Activated T-helper 2 cell treated with anti-CD3 and anti-CD28 coated beads, Interferon-gamma antibody, Interleukin-2, Interleukin-4, amounts not matched to agents 10 μg/mL and 5 μg/mL and 100 μg/mL, durations not matched to agents 14 hours and 24 hours and 36 hours (primary cell): ENCODE data around the gene AFF1. TPM values are rescaled to one million over a fixed set of nuclear protein-coding genes. Genes with fewer than 3 reads are reported as not detected.
"Not testable (repeated sequence)": the region's sequence is repeated elsewhere in the genome, so short reads cannot be mapped to it uniquely, and the experiment has no call there.

ENCODE experiments used
- DNase-seq: peaks from one replicate; pipeline ENCODE4 v3.0.0; 2021; ENCODE audit warnings: low spot score
- H3K27ac Mint-ChIP-seq: one replicate; pipeline ENCODE4 v1.8.0; 2021; ENCODE audit warnings: mixed read lengths
- H3K27me3 Mint-ChIP-seq: one replicate; pipeline ENCODE4 v1.8.0; 2021; ENCODE audit warnings: low read depth, mixed read lengths
- H3K36me3 Mint-ChIP-seq: one replicate; pipeline ENCODE4 v1.8.0; 2021; ENCODE audit warnings: low read depth, mixed read lengths
- H3K4me1 Mint-ChIP-seq: one replicate; pipeline ENCODE4 v1.8.0; 2021; ENCODE audit warnings: low read depth, mixed read lengths
- H3K4me3 Mint-ChIP-seq: one replicate; pipeline ENCODE4 v1.8.0; 2021; ENCODE audit warnings: low read depth, mild to moderate bottlenecking, moderate library complexity, mixed read lengths
- H3K9me3 Mint-ChIP-seq: one replicate; pipeline ENCODE4 v1.8.0; 2021; ENCODE audit warnings: mixed read lengths
- intact Hi-C: fragments of 100-400 bp; cut with micrococcal nuclease; formaldehyde crosslinking; loops from one replicate; pipeline ENCODE4 v1.15.1; 2023
- total RNA-seq: library from RNA; stranded (reverse); gene quantifications from 2 replicates; pipeline ENCODE4 v1.2.3, GENCODE V29; 2022

AFF1 gene
- total RNA-seq, 1 donor from 2014 or later: 60.4 TPM

DNA sequence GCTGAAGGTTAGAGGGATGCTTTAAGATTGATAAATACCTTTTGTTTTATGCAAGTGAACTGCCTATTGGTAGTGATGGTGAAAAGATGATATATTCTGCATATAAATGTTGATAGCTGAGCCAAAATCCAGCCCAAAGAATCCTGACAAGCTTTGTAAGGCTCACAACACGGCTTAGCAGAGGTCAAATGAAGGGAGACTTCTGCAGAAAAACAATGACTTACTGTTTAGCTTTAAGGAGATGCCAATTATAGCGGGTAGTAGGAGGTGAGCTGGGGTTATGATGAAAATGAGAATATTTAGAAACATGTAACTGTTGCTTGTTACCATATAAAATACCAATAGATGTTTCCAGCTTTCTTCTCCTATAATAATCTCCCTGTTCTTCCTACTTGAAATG is 97.1 kb downstream of the AFF1 start:
- no peaks in the 10 kb centered on the region for H3K27me3 Mint-ChIP-seq
- intact Hi-C loops: no loop called here
- H3K4me1 Mint-ChIP-seq: peaks cover 23% of the 10 kb centered on the region

DNA sequence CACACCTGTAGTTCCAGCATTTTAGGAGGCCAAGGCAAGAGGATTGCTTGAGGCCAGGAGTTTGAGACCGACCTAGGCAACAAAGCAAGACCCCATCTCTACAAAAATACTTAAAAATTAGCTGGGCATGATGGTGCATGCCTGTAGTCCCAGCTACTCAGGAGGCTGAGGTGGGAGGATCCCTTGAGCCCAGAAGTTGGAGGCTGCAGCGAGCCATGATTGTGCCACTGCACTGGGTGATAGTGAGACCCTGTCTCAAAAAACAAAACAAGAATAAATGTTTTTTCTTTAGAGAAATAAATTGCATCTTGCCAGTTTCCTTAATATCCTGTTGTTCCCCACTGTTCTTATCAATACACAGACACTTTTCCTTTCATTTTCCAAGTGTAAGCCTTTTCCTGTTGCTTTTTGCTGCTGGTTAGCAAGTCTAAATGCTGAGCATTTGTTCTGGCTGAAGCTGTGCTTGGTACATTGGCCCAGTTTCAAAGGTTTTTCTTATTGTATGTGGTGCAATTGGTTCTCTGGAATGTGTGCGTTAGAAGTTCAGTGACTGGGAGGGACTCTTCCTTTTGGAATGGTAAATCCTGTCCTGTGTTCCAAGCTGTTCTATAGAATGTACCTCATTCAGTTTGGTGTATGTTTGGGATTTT is 98.2 kb downstream of the AFF1 start:
- no peak for DNase-seq

More for the DNA sequence above, 97.1 kb downstream of the AFF1 start:
- H3K36me3 Mint-ChIP-seq: no peaks in the 10 kb centered on the region
- H3K9me3 Mint-ChIP-seq: no peaks in the 10 kb centered on the region
- H3K27ac Mint-ChIP-seq: no peak overlapping the region
- no peak overlapping the region for H3K4me3 Mint-ChIP-seq
- no peak for DNase-seq

DNA sequence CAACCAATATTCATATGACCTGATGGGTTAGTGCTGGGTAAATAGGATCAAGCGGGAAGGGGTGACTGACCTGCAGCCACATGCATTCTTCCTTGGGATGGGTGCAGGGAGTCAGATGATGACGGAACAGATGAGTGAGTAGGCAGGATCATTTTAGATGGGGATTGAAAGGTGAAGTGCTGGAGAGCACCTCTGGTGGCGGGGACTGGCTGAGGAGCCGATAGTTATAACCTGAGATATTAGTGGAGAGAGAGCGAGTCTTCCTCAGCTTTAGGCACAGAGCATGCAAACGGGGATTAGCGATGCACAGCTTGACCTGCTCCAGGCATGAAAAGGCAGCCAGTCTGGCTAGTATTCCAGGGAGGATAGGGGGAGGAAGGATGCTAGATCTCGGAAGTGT is 99.1 kb downstream of the AFF1 start:
- H3K4me3 Mint-ChIP-seq: no peak overlapping the region
- no peaks in the 10 kb centered on the region for H3K9me3 Mint-ChIP-seq
- intact Hi-C loops: no loop called here
- no peak for DNase-seq
- H3K36me3 Mint-ChIP-seq: no peaks in the 10 kb centered on the region
- peaks cover 29% of the 10 kb centered on the region for H3K4me1 Mint-ChIP-seq
- no peaks in the 10 kb centered on the region for H3K27me3 Mint-ChIP-seq
- H3K27ac Mint-ChIP-seq: no peak overlapping the region

More for the DNA sequence above, 98.2 kb downstream of the AFF1 start:
- intact Hi-C loops: no loop called here
- H3K9me3 Mint-ChIP-seq: no peaks in the 10 kb centered on the region
- H3K4me1 Mint-ChIP-seq: peaks cover 25% of the 10 kb centered on the region
- no peak overlapping the region for H3K27ac Mint-ChIP-seq
- no peaks in the 10 kb centered on the region for H3K27me3 Mint-ChIP-seq
- H3K36me3 Mint-ChIP-seq: no peaks in the 10 kb centered on the region
- H3K4me3 Mint-ChIP-seq: no peak overlapping the region

DNA sequence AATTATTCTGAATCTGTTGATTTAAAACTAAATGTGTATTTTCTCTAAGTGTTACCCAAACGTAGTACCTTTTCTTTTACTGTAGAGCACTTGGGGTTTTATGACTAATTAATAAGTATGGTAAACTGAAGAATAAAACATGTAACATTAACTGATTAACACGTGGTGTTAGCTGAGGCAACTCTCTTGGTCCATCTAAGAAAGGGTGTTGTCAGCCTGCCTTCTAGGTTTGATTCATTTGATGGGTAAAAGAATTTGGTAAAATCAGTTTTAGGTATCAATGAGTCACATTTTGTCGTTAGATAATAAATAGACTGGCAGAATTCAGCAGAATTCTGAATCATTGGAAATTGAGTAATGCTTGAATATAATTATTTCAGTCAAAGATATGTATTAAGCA is 99.7 kb downstream of the AFF1 start:
- Mint-ChIP-seq H3K4me3 (no peak overlapping the region), H3K9me3 (no peaks in the 10 kb centered on the region), H3K4me1 (peaks cover 29% of the 10 kb centered on the region), H3K27ac (no peak overlapping the region), H3K36me3 (no peaks in the 10 kb centered on the region), H3K27me3 (no peaks in the 10 kb centered on the region)
- intact Hi-C loops: no loop called here
- no peak for DNase-seq

DNA sequence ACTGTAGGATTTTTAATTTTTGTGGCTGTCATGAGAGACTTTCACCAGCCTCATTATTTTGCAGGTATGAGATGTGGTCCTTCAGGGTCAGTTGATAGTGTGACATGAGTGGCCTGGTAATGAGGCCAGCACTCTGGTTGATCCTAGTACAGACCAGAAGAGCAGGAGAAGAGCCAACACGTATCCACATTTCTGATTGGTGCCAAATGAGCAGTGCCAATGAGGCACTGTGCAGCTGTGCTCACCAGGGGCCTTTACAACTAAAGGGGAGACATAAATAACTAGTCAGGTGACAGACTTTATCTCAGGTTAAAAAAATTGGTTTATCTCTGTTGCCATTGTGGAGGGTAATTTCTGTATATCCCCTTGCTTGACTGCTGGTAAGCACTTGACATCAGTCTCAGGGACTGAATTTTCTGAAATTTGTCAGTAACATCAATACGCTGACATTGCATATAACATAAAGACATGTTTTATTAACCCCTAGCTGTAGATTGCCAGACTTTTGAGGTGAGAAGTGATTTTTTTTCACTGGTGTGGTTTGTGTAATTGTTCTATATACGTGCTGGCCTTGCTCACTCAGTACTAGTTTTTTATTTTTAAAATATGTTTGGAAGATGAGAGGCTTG is 101.2 kb downstream of the AFF1 start:
- no peak overlapping the region for H3K4me3 Mint-ChIP-seq
- DNase-seq: no peak
- H3K9me3 Mint-ChIP-seq: no peaks in the 10 kb centered on the region
- peaks cover 24% of the 10 kb centered on the region for H3K4me1 Mint-ChIP-seq
- intact Hi-C loops: no loop called here
- no peaks in the 10 kb centered on the region for H3K36me3 Mint-ChIP-seq
- H3K27ac Mint-ChIP-seq: no peak overlapping the region
- H3K27me3 Mint-ChIP-seq: no peaks in the 10 kb centered on the region

DNA sequence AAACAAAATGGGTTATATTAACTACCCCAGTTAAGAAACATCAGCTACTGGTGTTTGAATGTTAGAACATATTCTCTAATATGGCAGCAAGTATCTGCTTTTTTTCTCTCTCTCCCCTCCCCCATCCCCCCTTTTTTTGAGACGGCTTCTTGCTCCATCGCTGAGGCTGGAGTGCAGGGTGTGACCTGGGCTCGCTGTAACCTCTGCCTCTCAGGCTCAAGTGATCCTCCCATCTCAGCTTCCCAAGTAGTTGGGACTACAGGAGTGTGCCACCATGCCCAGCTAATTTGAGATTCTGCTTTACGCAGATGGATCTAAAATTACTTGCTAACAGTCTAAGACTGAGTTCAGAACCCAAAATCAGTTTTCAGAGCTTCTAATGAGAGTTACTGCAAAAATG is 101.9 kb downstream of the AFF1 start:
- Mint-ChIP-seq H3K27ac (no peak overlapping the region), H3K27me3 (no peaks in the 10 kb centered on the region), H3K4me1 (peaks cover 29% of the 10 kb centered on the region)

DNA sequence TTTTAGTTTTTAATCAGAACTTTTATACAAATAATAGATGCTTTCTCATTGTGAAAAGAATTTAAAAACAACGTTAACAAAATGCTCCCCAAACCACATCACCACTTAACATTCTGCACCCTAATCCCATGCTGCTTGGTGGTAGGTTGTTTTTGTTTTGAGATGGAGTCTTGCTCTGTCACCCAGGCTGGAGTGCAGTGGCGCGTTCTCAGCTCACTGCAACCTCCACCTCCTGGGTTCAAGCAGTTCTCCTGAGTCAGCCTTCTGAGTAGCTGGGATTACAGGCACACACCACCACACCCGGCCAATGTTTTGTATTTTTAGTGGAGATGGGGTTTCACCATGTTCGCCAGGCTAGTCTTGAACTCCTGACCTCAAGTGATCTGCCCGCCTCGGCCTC is 102.4 kb downstream of the AFF1 start:
- DNase-seq, H3K4me3 Mint-ChIP-seq, intact Hi-C loops: not testable (repeated sequence)

More for the DNA sequence above, 101.9 kb downstream of the AFF1 start:
- Mint-ChIP-seq H3K9me3 (no peaks in the 10 kb centered on the region), H3K4me3 (no peak overlapping the region), H3K36me3 (no peaks in the 10 kb centered on the region)
- DNase-seq: no peak
- intact Hi-C loops: no loop called here

DNA sequence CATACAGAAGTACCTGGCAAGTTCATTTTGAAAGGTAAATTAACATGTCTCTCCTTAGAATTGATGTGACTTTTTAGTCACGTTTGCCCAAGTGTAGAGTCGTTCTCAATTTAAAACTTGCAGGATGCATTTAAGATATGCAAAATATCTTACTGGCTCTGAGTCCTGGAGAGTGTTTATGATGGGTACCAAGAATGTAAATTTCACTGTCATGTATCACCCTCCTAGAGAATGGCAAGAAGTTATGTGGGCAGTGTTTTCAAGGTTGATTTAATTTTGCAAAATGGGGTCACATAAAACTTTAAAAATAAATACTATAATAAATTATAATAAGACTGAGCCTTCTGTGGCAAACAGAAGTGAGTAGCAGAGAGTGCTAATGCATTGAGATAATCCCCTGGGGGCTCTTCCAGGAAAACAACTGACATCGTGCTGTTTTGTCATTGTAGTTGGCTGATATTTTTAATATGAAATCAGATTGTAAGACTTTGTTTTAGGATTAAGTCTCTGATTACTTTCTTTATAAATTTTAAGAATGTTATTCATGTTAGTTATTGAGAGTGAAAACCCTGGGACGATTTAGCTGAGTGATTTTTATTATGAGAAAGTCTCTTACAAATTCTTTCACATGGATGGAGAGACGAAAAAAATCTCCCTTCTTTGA is 103.0 kb downstream of the AFF1 start:
- Mint-ChIP-seq H3K4me3 (no peak overlapping the region), H3K9me3 (no peaks in the 10 kb centered on the region), H3K36me3 (no peaks in the 10 kb centered on the region), H3K27ac (no peak overlapping the region), H3K4me1 (peaks cover 34% of the 10 kb centered on the region), H3K27me3 (no peaks in the 10 kb centered on the region)
- DNase-seq: no peak
- intact Hi-C loops: no loop called here

More for the DNA sequence above, 102.4 kb downstream of the AFF1 start:
- H3K27ac Mint-ChIP-seq, H3K27me3 Mint-ChIP-seq, H3K9me3 Mint-ChIP-seq, H3K36me3 Mint-ChIP-seq: not testable (repeated sequence)
- peaks cover 32% of the 10 kb centered on the region for H3K4me1 Mint-ChIP-seq

DNA sequence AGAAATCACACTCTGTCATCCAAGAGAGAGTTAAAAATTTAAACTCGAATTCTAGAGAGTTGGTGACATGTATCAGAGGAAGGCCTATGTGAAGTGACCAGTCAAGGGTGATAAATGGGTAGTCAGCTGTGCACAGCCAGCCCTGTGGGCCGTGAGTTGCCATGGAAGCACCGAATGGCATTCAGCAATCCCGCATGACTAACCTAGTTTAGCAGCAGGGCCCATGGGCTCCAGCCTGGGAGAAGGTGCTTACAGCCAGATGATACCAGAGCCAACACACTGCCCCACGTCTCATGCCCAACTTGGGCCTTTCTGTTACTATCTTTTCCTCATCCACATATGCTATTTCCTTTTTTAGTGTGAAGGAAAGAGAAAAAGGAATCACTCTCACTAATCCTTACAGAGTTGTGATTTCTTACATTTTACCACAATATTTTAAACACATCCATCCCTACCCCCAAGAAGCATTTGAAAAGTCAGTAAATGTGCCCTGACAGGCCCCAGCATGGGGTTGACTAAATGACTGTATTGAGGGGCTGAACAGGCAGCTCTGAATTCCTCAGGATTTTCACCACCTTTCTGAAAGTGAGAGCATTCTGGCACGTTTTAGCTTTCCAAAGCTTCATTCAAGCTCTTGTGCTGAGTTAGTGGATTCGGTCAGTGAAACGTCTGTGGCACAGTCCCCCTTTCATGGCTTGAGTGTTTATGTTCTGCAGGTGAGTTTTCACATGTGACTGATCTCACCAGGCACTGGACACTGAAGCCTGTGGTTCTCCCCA is 104.2 kb downstream of the AFF1 start:
- no peak overlapping the region for H3K27ac Mint-ChIP-seq
- H3K4me3 Mint-ChIP-seq: no peak overlapping the region
- H3K36me3 Mint-ChIP-seq: no peaks in the 10 kb centered on the region
- no peaks in the 10 kb centered on the region for H3K27me3 Mint-ChIP-seq
- peaks cover 38% of the 10 kb centered on the region for H3K4me1 Mint-ChIP-seq
- no peak for DNase-seq
- intact Hi-C loops: no loop called here
- H3K9me3 Mint-ChIP-seq: no peaks in the 10 kb centered on the region

DNA sequence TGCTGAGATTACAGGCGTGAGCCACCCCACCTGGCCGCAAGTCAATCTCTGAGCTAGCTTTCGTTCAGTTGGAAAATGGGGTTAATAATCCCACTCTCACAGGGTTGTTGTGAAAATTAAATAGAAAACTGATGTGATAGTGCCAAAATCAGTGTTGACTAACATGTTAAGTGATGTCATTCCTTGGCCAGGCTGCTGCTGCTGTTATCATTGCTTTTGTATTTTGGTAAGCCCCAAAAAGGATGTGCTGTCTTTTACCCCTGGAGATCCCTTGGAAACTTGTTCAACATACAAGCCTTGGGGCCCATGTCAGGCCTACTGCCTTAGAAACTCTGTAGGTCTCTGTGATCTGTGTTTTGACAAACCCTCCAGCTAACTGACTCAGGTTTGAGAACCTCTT is 106.3 kb downstream of the AFF1 start:
- Mint-ChIP-seq H3K36me3 (peaks cover 6% of the 10 kb centered on the region), H3K27ac (no peak overlapping the region), H3K4me1 (peaks cover 29% of the 10 kb centered on the region), H3K9me3 (no peaks in the 10 kb centered on the region), H3K27me3 (no peaks in the 10 kb centered on the region), H3K4me3 (no peak overlapping the region)
- no peak for DNase-seq
- intact Hi-C loops: no loop called here

DNA sequence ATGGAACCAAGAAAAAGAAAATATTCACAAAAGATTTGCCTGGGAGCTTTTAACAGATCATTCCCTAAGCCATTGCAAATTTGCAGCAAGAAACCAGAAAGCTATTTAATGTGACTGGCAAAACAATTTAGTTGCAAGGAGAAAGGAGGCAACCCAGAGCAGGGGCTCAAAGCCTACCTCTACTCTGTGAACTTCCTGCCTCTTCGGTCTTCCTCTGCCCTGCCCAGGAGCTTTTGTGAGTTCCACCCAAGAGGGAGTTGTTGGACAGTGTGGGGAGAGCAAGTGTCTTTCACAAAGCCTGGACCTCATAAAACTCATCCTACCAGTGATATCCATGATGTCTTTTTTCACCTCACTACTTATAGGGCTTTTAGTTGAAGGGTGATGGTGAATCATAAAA is 107.4 kb downstream of the AFF1 start:
- Mint-ChIP-seq H3K36me3 (peaks cover 16% of the 10 kb centered on the region), H3K27me3 (no peaks in the 10 kb centered on the region), H3K4me1 (peaks cover 25% of the 10 kb centered on the region), H3K4me3 (no peak overlapping the region), H3K9me3 (no peaks in the 10 kb centered on the region), H3K27ac (no peak overlapping the region)
- intact Hi-C loops: no loop called here
- no peak for DNase-seq

DNA sequence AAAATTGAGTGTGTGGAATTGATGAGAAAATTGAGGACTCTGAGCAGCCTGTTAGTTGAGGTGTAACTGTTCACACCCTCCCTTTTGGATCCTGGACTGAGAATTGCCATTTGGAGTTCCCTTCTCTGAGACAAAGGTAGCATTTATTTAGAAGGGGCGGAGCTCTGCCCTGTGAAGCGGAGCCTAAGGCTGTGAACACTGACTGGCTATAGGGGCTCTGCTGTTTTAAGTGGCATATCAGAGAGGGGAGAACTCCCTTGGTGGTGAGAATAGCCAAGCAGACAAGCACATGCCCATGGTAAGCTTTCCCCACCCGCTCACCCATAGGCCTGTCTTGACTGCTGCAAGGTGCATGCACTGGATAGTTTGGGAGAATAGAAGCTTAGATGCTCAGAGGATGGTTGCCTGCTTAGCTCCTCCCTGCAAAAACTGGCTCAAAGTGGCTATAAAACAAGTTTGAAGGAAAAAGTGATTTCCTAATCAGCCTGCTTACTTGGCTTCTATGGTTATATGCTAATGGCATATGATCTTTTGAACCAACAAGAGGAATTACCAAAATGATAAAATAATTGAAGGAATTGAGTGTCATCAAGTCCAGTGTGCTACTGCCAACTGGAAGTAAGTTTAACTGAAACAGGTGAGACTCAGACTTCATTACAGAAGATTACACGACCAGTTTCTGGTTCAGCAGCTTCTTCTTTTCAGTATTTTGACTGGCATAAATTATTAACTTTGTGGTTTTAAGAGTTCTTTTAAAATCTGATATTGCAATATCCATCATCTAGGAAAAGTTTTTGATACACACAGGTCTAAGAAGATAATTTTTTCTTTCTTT is 108.4 kb downstream of the AFF1 start:
- Mint-ChIP-seq H3K4me1 (peaks cover 20% of the 10 kb centered on the region), H3K27me3 (no peaks in the 10 kb centered on the region), H3K9me3 (no peaks in the 10 kb centered on the region), H3K4me3 (no peak overlapping the region), H3K36me3 (peaks cover 23% of the 10 kb centered on the region), H3K27ac (no peak overlapping the region)
- intact Hi-C loops: no loop called here
- DNase-seq: no peak
